ELR (cell line): ENCODE data around the gene IL16.
"Not testable (repeated sequence)": the region's sequence is repeated elsewhere in the genome, so short reads cannot be mapped to it uniquely, and the experiment has no call there.

ENCODE experiments used
- DNase-seq: peaks from one replicate; pipeline ENCODE4 v3.0.0-alpha.2; 2015; ENCODE audit warnings: low read depth

The IL16 gene

GRCh38 chr15:81314378-81314777 lies 117.7 kb downstream of the IL16 start:
- DNase-seq, result no peak

- DNase-seq, result no peak
These were observed 118.9 kb downstream of the IL16 start for GRCh38 chr15:81315452-81316175.

GRCh38 chr15:81316267-81316666 lies 119.6 kb downstream of the IL16 start:
- no peak for DNase-seq

GRCh38 chr15:81317642-81318017 lies 121.0 kb downstream of the IL16 start:
- DNase-seq, result no peak

DNA sequence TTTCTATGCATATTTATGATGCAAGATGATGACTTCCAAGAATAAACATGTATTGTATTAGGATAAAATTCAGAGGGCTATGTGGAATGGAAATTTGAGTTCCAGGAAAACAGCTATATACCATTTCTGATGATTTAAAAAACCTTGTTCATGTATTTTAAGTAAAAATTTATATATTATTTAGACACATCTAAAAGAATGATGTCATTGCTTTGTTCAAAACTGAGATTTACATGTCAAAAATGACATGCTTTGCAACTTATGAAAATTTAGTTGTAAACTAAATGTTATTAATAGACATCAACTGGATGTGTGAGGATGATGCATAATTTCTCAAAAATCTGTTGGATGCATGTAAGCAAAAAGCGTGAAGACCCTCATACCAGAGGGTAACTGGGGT lies 125.0 kb downstream of the IL16 start:
- no peak for DNase-seq

- no peak for DNase-seq
These were observed 126.1 kb downstream of the IL16 start for GRCh38 chr15:81322676-81323253.

- no peak for DNase-seq
These were observed 126.9 kb downstream of the IL16 start for GRCh38 chr15:81323559-81323943.

- peak; percentile 97 for DNase-seq
These were observed 127.5 kb downstream of the IL16 start, which contains the start of gene STARD5 for GRCh38 chr15:81323944-81324881. Gene STARD5 (minus strand): TSS chr15:81324141. CDS start chr15:81324099, 42 bp downstream.

DNA sequence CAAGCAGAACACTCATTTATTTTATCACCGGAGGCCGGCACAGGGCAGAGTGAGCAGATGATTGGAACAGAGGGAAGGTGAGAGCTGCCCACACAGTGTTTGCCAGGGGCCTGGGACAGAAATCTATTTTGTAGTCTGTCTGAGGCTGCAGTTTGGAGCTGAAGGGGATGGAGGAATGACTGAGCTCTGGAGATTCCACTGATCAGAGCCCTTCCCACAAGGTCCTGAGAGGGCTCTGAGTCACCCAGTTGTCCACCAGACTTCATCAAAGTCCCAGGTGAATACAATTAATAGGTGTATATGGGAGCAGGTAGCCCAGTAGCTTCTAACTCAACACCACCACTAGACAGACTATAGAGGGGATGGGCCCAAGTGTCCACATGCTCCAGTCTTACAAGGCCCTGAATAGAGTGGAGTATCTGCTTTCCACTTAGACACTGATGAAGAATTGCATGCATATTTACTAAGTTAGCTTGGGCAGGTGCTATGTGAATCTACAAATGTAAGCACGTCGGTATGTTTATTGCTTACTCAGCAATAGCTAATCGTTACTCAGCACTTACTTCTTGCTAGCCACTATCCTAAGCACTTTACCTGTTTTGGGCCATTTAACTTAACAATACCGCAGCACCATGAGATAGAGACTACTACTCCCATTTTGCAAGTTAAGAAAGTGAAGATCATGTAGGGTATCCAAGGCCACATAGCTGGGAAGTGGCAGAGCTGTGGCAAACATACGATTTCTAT lies 130.0 kb downstream of the IL16 start:
- DNase-seq, result peak; percentile 37

GRCh38 chr15:81327516-81327915 lies 130.8 kb downstream of the IL16 start:
- DNase-seq, result peak; percentile 73

- DNase-seq, result no peak
These were observed 132.8 kb downstream of the IL16 start for GRCh38 chr15:81329446-81329845.

DNA sequence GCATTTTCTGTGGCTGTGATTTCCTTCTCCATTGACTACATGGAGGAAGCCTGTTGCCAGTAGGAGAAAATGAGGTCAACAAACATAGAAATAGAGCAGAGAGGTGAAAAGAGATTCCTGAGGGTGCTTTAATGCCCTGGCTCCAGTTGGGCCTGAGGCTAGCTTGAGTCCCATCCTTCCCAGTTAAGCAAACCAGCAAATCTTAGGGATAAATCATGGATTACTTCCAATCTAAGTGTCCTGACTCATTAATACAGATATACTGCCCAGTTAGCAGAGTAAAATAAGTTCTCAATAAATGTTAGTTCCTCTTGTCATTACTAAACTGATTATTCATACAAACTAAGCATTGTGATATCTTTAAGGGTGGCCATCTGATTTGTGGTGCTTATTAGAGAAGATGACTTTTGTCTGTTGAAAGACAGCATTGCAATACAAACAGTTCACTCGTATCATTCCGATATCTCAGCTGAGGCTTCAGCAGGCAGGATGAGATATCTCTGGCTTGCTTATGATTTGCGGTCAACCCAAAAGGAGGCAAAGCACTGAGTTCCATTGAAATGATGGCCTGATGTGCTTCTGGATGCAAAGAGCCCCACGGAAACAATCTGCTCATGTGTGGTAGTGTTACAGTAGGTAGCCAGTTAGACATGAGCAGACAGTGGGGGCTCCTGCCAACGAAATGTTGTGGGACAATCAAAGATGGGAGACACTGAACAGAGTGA lies 133.8 kb downstream of the IL16 start:
- DNase-seq, result no peak

DNA sequence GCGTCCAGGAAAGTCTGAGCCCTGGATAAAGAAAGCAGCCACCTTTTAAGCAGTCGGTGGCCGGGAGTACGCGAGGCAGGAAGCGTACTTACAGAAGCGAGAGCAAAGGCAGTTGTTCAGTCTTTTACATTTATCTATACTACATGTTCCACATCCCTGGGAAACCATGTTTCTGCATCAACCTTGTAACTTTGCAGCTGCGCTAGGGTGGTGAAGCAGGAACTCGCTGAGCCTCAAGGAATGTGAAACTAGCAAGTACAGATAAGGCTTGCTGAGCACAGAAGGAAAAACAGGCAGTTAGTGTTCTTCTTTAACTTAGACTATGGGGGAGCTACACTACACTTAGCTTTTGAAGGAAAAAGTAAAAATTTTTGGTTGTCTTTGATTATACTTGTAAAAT lies 134.5 kb downstream of the IL16 start:
- not testable (repeated sequence) for DNase-seq

DNA sequence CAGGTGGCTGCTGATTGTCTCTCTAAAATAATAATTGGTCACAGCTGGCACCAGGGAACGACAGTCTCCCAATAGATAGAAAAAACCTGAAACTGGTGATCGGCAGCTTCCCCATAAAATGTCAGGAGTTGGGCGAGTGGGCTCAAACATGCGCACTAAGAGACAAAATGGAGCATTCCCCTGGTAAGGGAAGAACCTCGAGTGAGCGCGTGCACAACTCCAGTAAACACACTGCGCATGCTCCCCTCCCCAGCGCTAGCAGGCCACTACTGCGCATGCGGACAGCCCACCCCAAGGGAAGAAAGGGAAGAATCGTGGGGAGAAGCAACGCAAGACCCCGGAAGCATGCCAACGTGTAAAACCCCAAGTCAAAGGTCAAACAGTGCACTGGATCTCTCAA lies 134.9 kb downstream of the IL16 start:
- no peak for DNase-seq

- no peak for DNase-seq
These were observed 135.6 kb downstream of the IL16 start for GRCh38 chr15:81332326-81332725.

DNA sequence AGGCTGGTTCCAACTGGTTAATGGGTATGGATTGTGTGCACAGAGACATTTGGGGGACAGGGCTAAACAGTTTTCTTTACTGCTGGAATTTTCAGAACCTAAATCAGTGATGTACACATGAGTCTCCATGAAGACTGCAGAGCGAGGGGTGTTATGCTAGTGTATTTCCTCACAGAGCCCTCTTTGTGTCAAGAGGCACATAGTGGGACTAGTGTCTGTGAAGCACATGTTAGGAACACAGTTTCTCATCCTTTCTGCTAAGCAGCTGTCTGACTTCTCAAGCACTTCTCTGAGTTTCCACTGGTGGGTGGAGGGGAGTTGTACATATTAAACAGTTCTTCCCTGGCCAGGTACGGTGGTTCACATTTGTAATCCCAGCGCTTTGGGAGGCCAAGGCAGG lies 136.7 kb downstream of the IL16 start:
- DNase-seq, result no peak

- no peak for DNase-seq
These were observed 138.2 kb downstream of the IL16 start for GRCh38 chr15:81334768-81335435.

DNA sequence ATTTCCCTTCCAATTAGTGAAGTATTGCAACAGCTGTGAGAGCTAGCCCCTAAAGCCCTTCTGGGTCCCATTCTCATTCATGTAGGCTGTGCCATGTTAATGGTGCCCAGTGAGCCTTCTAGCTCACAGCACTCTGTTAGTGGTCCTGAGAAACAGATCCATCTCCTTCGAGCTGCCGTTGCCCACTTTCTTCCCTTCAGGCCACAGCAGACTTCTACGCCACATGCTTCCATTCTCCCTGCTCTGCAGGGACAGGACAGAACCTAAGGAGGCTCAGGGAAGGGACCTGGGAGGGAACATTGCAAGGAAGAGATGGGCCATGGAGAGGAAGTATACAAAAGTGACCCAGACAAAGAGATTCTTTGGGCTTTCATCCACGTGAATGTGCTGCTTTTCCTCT lies 139.0 kb downstream of the IL16 start:
- no peak for DNase-seq

- peak; percentile 51 for DNase-seq
These were observed 139.9 kb downstream of the IL16 start for GRCh38 chr15:81336568-81336967.

- no peak for DNase-seq
These were observed 140.6 kb downstream of the IL16 start for GRCh38 chr15:81337241-81337640.

DNA sequence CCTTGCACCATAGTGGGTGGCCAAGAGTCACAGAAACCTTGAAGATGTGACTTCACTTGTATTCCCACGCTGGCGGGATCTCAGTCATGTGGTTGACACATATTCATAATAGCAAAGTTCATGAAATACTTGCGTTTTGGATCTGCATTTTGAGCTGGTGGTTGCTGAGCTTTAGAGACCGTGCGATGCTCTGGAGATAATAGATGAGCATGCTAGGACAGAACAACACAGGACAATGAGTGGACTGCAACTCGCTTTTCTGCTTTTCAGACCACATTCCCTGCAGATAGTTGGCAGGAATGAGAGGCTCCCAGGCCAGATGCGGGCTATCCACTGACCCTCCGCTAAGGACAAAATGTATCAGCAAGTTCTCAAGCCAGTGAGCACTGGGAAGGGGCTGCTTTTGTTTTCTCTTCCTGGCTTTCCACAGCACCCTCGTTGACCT lies 141.1 kb downstream of the IL16 start:
- no peak for DNase-seq
